Aorta (tissue), 5 donors: ENCODE data around the gene SORL1. TPM values are rescaled to one million over a fixed set of nuclear protein-coding genes. Genes with fewer than 3 reads are reported as not detected.
"Not testable (repeated sequence)": the region's sequence is repeated elsewhere in the genome, so short reads cannot be mapped to it uniquely, and the experiment has no call there.

Source experiments
- ATAC-seq: fragments of 200-7000 bp; cut with Tn5 transposase; one replicate; pipeline ENCODE4 v1.9.1; 2022; ENCODE audit warnings: moderate library complexity; ENCODE audit not compliant: low FRiP score
- DNase-seq, 2 donors: peaks; one replicate each; pipeline ENCODE4 v3.0.0-alpha.2; 2020
- H3K27ac ChIP-seq, 2 donors: one replicate each; pipeline ENCODE4 v1.5.1; 2013; ENCODE audit warnings: low read length in 2 of 2, mild to moderate bottlenecking in 2 of 2, moderate library complexity in 2 of 2, control low read depth in 1 of 2, inconsistent platforms in 1 of 2, low read depth in 1 of 2
- H3K27me3 ChIP-seq, 2 donors: one replicate each; pipeline ENCODE4 v1.6.1; 2013; ENCODE audit warnings: control low read depth in 1 of 2, low read length in 1 of 2, mild to moderate bottlenecking in 1 of 2, moderate library complexity in 1 of 2; ENCODE audit not compliant: insufficient read depth in 2 of 2, control insufficient read depth in 1 of 2
- H3K36me3 ChIP-seq, 2 donors: one replicate each; pipeline ENCODE4 v1.6.1; 2013; ENCODE audit warnings: control low read depth in 1 of 2, low read length in 1 of 2, mild to moderate bottlenecking in 1 of 2; ENCODE audit not compliant: insufficient read depth in 2 of 2, control insufficient read depth in 1 of 2
- H3K4me1 ChIP-seq, 2 donors: one replicate each; pipeline ENCODE4 v1.6.1; 2013; ENCODE audit warnings: low read length in 2 of 2, control low read depth in 1 of 2, mild to moderate bottlenecking in 1 of 2, moderate library complexity in 1 of 2; ENCODE audit not compliant: insufficient read depth in 2 of 2, control insufficient read depth in 1 of 2
- H3K4me3 ChIP-seq, 2 donors: one replicate each; pipeline ENCODE4 v1.5.1; 2013; ENCODE audit warnings: low read length in 2 of 2, control low read depth in 1 of 2, mild to moderate bottlenecking in 1 of 2
- H3K9me3 ChIP-seq: one replicate; pipeline ENCODE4 v1.6.1; 2013; ENCODE audit warnings: mild to moderate bottlenecking, low read length; ENCODE audit not compliant: control insufficient read depth
- WGBS, 2 donors: extraction: QIAGEN DNeasy Blood & Tissue Kit; methylation state at CpG; one replicate each; pipeline ENCODE4 v1.1.7; 2013; 5-methylcytosine and 5-hydroxymethylcytosine counted together
- intact Hi-C, 2 donors: fragments of 100-400 bp; cut with DNase I; formaldehyde crosslinking; loops; one replicate each; pipeline versions ENCODE4 v1.14.2 to v1.15.0; 2022
- polyA plus RNA-seq, 2 donors: library from polyadenylated mRNA; stranded (reverse); fragments of 200-250 nt; gene quantifications; one replicate each; pipeline ENCODE4 v1.2.3, GENCODE V29; 2013
- total RNA-seq, 2 donors: library from RNA; stranded (reverse); fragmentation: NEBNext Ultra II Directional; extraction: Animal tissue kit (Norgen Biotek cat#: 25700); gene quantifications; one replicate each; pipeline ENCODE4 v1.2.1, GENCODE V29; 2021
- donor health status: healthy with polysubstance abuse.
- donor health status: Bipolar disorder and iron deficiency.
- donor health status: DM: no; HTN: no; CAD: no.
- donor health status: DM: no; HTN: no; CAD: no.
- donor health status: DM: yes; HTN: yes; CAD: no.

SORL1 gene
- total and polyA plus RNA-seq, 4 donors = 0.79 to 37.2 (median 18.3) TPM

GRCh38 chr11:121631456-121631855 is 179.3 kb downstream of the SORL1 start:
- H3K27me3 ChIP-seq = no peaks in the 10 kb centered on the region
- no peaks in the 10 kb centered on the region for H3K9me3 ChIP-seq
- ATAC-seq (no peak), DNase-seq (no peak)
- H3K4me3 ChIP-seq = no peak overlapping the region
- H3K36me3 ChIP-seq = no peaks in the 10 kb centered on the region
- WGBS, 2 donors = 91 to 95% methylated on average over 2 of the region's 2 CpGs
- H3K27ac ChIP-seq = no peak overlapping the region
- intact Hi-C loops = no loop called here
- H3K4me1 ChIP-seq = peaks cover 0 to 2% of the 10 kb centered on the region in 2 donors

GRCh38 chr11:121634273-121634672 is 182.2 kb downstream of the SORL1 start:
- H3K4me3 ChIP-seq = no peak overlapping the region
- H3K4me1 ChIP-seq = peaks cover 0 to 2% of the 10 kb centered on the region in 2 donors
- no peak for DNase-seq
- H3K9me3 ChIP-seq = no peaks in the 10 kb centered on the region
- intact Hi-C loops = no loop called here
- 97 to 98% methylated on average over 5 of the region's 5 CpGs for WGBS, 2 donors
- no peaks in the 10 kb centered on the region for H3K27me3 ChIP-seq
- no peaks in the 10 kb centered on the region for H3K36me3 ChIP-seq
- no peak overlapping the region for H3K27ac ChIP-seq
- no peak for ATAC-seq

- Histone ChIP-seq H3K27ac (no peak overlapping the region), H3K4me3 (no peak overlapping the region), H3K36me3 (no peaks in the 10 kb centered on the region), H3K9me3 (no peaks in the 10 kb centered on the region), H3K4me1 (peaks cover 0 to 2% of the 10 kb centered on the region in 2 donors), H3K27me3 (no peaks in the 10 kb centered on the region)
- DNase-seq = no peak
- no peak for ATAC-seq
- WGBS, 2 donors = 73 to 77% methylated on average over 7 of the region's 7 CpGs
- intact Hi-C loops = no loop called here
Observed at GRCh38 chr11:121634889-121635288, 182.8 kb downstream of the SORL1 start.

GRCh38 chr11:121636081-121636799 is 184.1 kb downstream of the SORL1 start:
- no peak for ATAC-seq
- Histone ChIP-seq H3K4me3 (no peak overlapping the region), H3K9me3 (no peaks in the 10 kb centered on the region), H3K4me1 (no peaks in the 10 kb centered on the region), H3K36me3 (no peaks in the 10 kb centered on the region), H3K27ac (no peak overlapping the region), H3K27me3 (no peaks in the 10 kb centered on the region)
- DNase-seq = no peak
- intact Hi-C loops = no loop called here
- 85 to 87% methylated on average over 2 of the region's 2 CpGs for WGBS, 2 donors

GRCh38 chr11:121636800-121637176 is 184.7 kb downstream of the SORL1 start:
- DNase-seq = no peak
- Histone ChIP-seq H3K36me3 (no peaks in the 10 kb centered on the region), H3K4me3 (no peak overlapping the region), H3K27ac (no peak overlapping the region), H3K9me3 (no peaks in the 10 kb centered on the region), H3K27me3 (no peaks in the 10 kb centered on the region), H3K4me1 (no peaks in the 10 kb centered on the region)
- ATAC-seq = no peak
- WGBS, 2 donors = 95 to 96% methylated on average over 5 of the region's 5 CpGs
- intact Hi-C loops = no loop called here

- DNase-seq, H3K27ac ChIP-seq, H3K27me3 ChIP-seq, H3K4me1 ChIP-seq, H3K9me3 ChIP-seq, intact Hi-C loops, H3K4me3 ChIP-seq, ATAC-seq, H3K36me3 ChIP-seq: not testable (repeated sequence)
- 94 to 98% methylated on average over 4 to 8 of the region's 8 CpGs for WGBS, 2 donors
Observed at GRCh38 chr11:121637587-121637986, 185.5 kb downstream of the SORL1 start.

- Histone ChIP-seq H3K4me1 (no peaks in the 10 kb centered on the region), H3K27me3 (no peaks in the 10 kb centered on the region), H3K27ac (no peak overlapping the region), H3K36me3 (no peaks in the 10 kb centered on the region), H3K4me3 (no peak overlapping the region), H3K9me3 (peaks cover 3% of the 10 kb centered on the region)
- WGBS, 2 donors = 89 to 92% methylated on average over 9 of the region's 9 CpGs
- DNase-seq (no peak), ATAC-seq (no peak)
- intact Hi-C loops = no loop called here
Observed at GRCh38 chr11:121643479-121644186, 191.5 kb downstream of the SORL1 start.

GRCh38 chr11:121644187-121644512 is 192.0 kb downstream of the SORL1 start:
- no peak overlapping the region for H3K4me3 ChIP-seq
- DNase-seq (no peak), ATAC-seq (no peak)
- H3K27ac ChIP-seq = no peak overlapping the region
- WGBS, 2 donors = 80 to 86% methylated on average over 4 of the region's 4 CpGs
- H3K9me3 ChIP-seq = peaks cover 3% of the 10 kb centered on the region
- H3K36me3 ChIP-seq = no peaks in the 10 kb centered on the region
- intact Hi-C loops = no loop called here
- H3K27me3 ChIP-seq = no peaks in the 10 kb centered on the region
- H3K4me1 ChIP-seq = no peaks in the 10 kb centered on the region

- 92% methylated on average over 2 of the region's 2 CpGs for WGBS, 2 donors
- intact Hi-C loops = no loop called here
- Histone ChIP-seq H3K36me3 (no peaks in the 10 kb centered on the region), H3K27ac (no peak overlapping the region), H3K27me3 (no peaks in the 10 kb centered on the region), H3K4me3 (no peak overlapping the region), H3K9me3 (peaks cover 3% of the 10 kb centered on the region), H3K4me1 (no peaks in the 10 kb centered on the region)
- ATAC-seq (no peak), DNase-seq (no peak)
Observed at GRCh38 chr11:121645001-121645400, 192.9 kb downstream of the SORL1 start.
